AG04449 (cell line): ENCODE data around the gene WASL.

ENCODE experiments used
- CTCF ChIA-PET: fragments of 350-600 bp; formaldehyde crosslinking; extraction: SDS; loops from one replicate; lab custom pipeline; 2021; ENCODE audit warnings: antibody characterized with exemption; lab: Yijun Ruan, JAX
- POLR2A ChIA-PET: fragments of 400-600, 350-600 bp; formaldehyde crosslinking; extraction: SDS; loops from one replicate; lab custom pipeline; 2020; ENCODE audit warnings: antibody characterized with exemption, inconsistent platforms; lab: Yijun Ruan, JAX
- DNase-seq: peaks from one replicate; pipeline ENCODE4 v3.0.0-alpha.2; 2010; ENCODE audit warnings: low read depth, low spot score
- H3K4me3 ChIP-seq: 2 replicates; pipeline ENCODE4 v1.5.1; 2011; ENCODE audit warnings: low read depth, mild to moderate bottlenecking, control low read depth, low read length
- CTCF ChIP-seq: IDR thresholded peaks from one replicate; pipeline ENCODE4 v1.5.1; 2011; ENCODE audit warnings: mild to moderate bottlenecking, moderate library complexity, low read length, control low read depth, inconsistent platforms; ENCODE audit not compliant: insufficient read depth; ENCODE audit errors: missing control alignments

Gene WASL

GRCh38 chr7:123791001-123791400 is 42.2 kb upstream of the WASL start:
- POLR2A ChIA-PET: no interaction called here
- DNase-seq: no peak
- CTCF ChIA-PET: interaction anchor here (0.9 kb wide), 1 partner anchor 9 kb away, joined by 3 read pairs; no protein-coding TSS in a partner anchor
- TF ChIP-seq CTCF: no peak
- H3K4me3 ChIP-seq: no peak overlapping the region

- POLR2A ChIA-PET: no interaction called here
- no peak for TF ChIP-seq CTCF
- DNase-seq: no peak
- CTCF ChIA-PET: no interaction called here
- no peak overlapping the region for H3K4me3 ChIP-seq
These were observed 41.0 kb upstream of the WASL start for GRCh38 chr7:123789817-123790216.

GRCh38 chr7:123789206-123789784 is 40.5 kb upstream of the WASL start:
- CTCF ChIA-PET: interaction anchor here (0.9 to 1.6 kb wide), 2 partner anchors 76 to 153 kb away, joined by 3 to 5 read pairs; no protein-coding TSS in a partner anchor
- DNase-seq: no peak
- POLR2A ChIA-PET: no interaction called here
- no peak for TF ChIP-seq CTCF
- no peak overlapping the region for H3K4me3 ChIP-seq

- H3K4me3 ChIP-seq: no peak overlapping the region
- no peak for TF ChIP-seq CTCF
- ChIA-PET POLR2A (no interaction called here), CTCF (interaction anchor here (0.9 to 1.6 kb wide), 3 partner anchors 9 to 153 kb away, joined by 3 to 5 read pairs (median 4); no protein-coding TSS in a partner anchor)
- no peak for DNase-seq
These were observed 39.8 kb upstream of the WASL start for GRCh38 chr7:123788584-123788983.

- POLR2A ChIA-PET: no interaction called here
- CTCF ChIA-PET: interaction anchor here (1.3 to 1.5 kb wide), 2 partner anchors 10 to 11 kb away, joined by 3 to 4 read pairs; no protein-coding TSS in a partner anchor
- no peak overlapping the region for H3K4me3 ChIP-seq
- no peak for DNase-seq
- no peak for TF ChIP-seq CTCF
These were observed 38.6 kb upstream of the WASL start for GRCh38 chr7:123787220-123788007.

GRCh38 chr7:123784263-123784662 is 35.5 kb upstream of the WASL start:
- no peak for TF ChIP-seq CTCF
- H3K4me3 ChIP-seq: no peak overlapping the region
- DNase-seq: no peak
- ChIA-PET POLR2A (no interaction called here), CTCF (interaction anchor here (1.3 kb wide), 1 partner anchor 13 kb away, joined by 5 read pairs; no protein-coding TSS in a partner anchor)
